H1 (cell line): ENCODE measurements around the gene MMP25. TPM values are rescaled to one million over a fixed set of nuclear protein-coding genes. Genes with fewer than 3 reads are reported as not detected.

ENCODE experiments used
- ATF2 ChIP-seq: IDR thresholded peaks from 2 replicates; pipeline ENCODE4 v1.6.1; 2012; ENCODE audit warnings: low read length, inconsistent platforms
- BACH1 ChIP-seq: IDR thresholded peaks from 2 replicates; pipeline ENCODE4 v1.6.1; 2012; ENCODE audit warnings: low read length, improper control_type of control experiment
- CEBPB ChIP-seq: IDR thresholded peaks from 2 replicates; pipeline ENCODE4 v1.6.1; 2012; ENCODE audit warnings: low read depth, low read length
- CHD1 ChIP-seq: IDR thresholded peaks from 2 replicates; pipeline ENCODE4 v1.6.1; 2012; ENCODE audit warnings: low read depth, low read length, improper control_type of control experiment
- CREB1 ChIP-seq: IDR thresholded peaks from 2 replicates; pipeline ENCODE4 v1.6.1; 2012; ENCODE audit warnings: inconsistent platforms
- CTCF ChIP-seq, 3 experiments: IDR thresholded peaks; 1 replicate in 2 of 3; 2 replicates in 1 of 3; pipeline versions ENCODE4 v1.5.1 to v1.6.1; 2011; ENCODE audit warnings: low read length in 3 of 3, mild to moderate bottlenecking in 3 of 3, inconsistent platforms in 2 of 3, low read depth in 1 of 3, moderate library complexity in 1 of 3; ENCODE audit not compliant: insufficient read depth in 1 of 3; ENCODE audit errors: control extremely low read depth in 1 of 3
- EGR1 ChIP-seq: IDR thresholded peaks from 2 replicates; pipeline ENCODE4 v1.6.1; 2011; ENCODE audit warnings: low read depth, low read length, borderline replicate concordance
- HDAC2 ChIP-seq, 2 experiments: fragments of 300-600 bp in 1 of 2; sonication (generic) in 1 of 2; IDR thresholded peaks; 2 replicates each; pipeline ENCODE4 v1.6.1; 2011 to 2012; ENCODE audit warnings: low read depth in 2 of 2, low read length in 2 of 2, mild to moderate bottlenecking in 2 of 2, moderate library complexity in 2 of 2, borderline replicate concordance in 1 of 2, inconsistent platforms in 1 of 2
- JUND ChIP-seq: IDR thresholded peaks from 2 replicates; pipeline ENCODE4 v1.6.1; 2011; ENCODE audit warnings: mild to moderate bottlenecking, improper control_type of control experiment, low read length
- KDM4A ChIP-seq: IDR thresholded peaks from one replicate; pipeline ENCODE4 v1.7.1; 2012; ENCODE audit warnings: low read depth, mild to moderate bottlenecking, moderate library complexity, low read length, inconsistent platforms; ENCODE audit not compliant: severe bottlenecking
- MAFK ChIP-seq: IDR thresholded peaks from 2 replicates; pipeline ENCODE4 v1.6.1; 2012; ENCODE audit warnings: low read depth, mild to moderate bottlenecking, improper control_type of control experiment, low read length
- NRF1 ChIP-seq: IDR thresholded peaks from 2 replicates; pipeline ENCODE4 v1.6.1; 2011; ENCODE audit warnings: mild to moderate bottlenecking, low read depth, low read length, improper control_type of control experiment
- POLR2AphosphoS5 ChIP-seq: IDR thresholded peaks from 2 replicates; pipeline ENCODE4 v1.6.1; 2011; ENCODE audit warnings: low read depth, low read length
- RBBP5 ChIP-seq: IDR thresholded peaks from 2 replicates; pipeline ENCODE4 v1.7.1; 2012; ENCODE audit warnings: low read depth, mild to moderate bottlenecking, inconsistent platforms, low read length, moderate library complexity, borderline replicate concordance
- SAP30 ChIP-seq: fragments of 300-600 bp; sonication (generic); IDR thresholded peaks from 2 replicates; pipeline ENCODE4 v1.7.1; 2012; ENCODE audit warnings: low read length, moderate library complexity, mild to moderate bottlenecking, inconsistent platforms; ENCODE audit not compliant: insufficient read depth, insufficient replicate concordance
- SIN3A ChIP-seq, 2 experiments: IDR thresholded peaks in 1 of 2; conservative IDR thresholded peaks in 1 of 2; 2 replicates each; pipeline ENCODE4 v1.6.1; 2011 to 2012; ENCODE audit warnings: low read length in 2 of 2, improper control_type of control experiment in 1 of 2, low read depth in 1 of 2, mild to moderate bottlenecking in 1 of 2
- SIRT6 ChIP-seq: IDR thresholded peaks from one replicate; pipeline ENCODE4 v1.7.1; 2012; ENCODE audit warnings: low read length, inconsistent platforms
- SP1 ChIP-seq: IDR thresholded peaks from 2 replicates; pipeline ENCODE4 v1.6.1; 2011; ENCODE audit warnings: low read depth, low read length
- SUZ12 ChIP-seq: fragments of 200-600 bp; sonication (generic); IDR thresholded peaks from 2 replicates; pipeline ENCODE4 v1.6.1; 2012; ENCODE audit warnings: mild to moderate bottlenecking, inconsistent platforms, low read length, moderate library complexity, mixed read lengths
- TAF1 ChIP-seq: IDR thresholded peaks from 2 replicates; pipeline ENCODE4 v1.6.1; 2011; ENCODE audit warnings: mild to moderate bottlenecking, low read depth, low read length
- TCF12 ChIP-seq: IDR thresholded peaks from 2 replicates; pipeline ENCODE4 v1.6.1; 2011; ENCODE audit warnings: low read depth, mild to moderate bottlenecking, low read length
- polyA plus RNA-seq, 7 experiments: library from polyadenylated mRNA; depleted of rRNA in 3 of 7; stranded (reverse) in 5 of 7; unstranded in 2 of 7; fragments of >200 nt in 5 of 7; fragments of 200-250 nt in 2 of 7; gene quantifications; 1 replicate in 5 of 7; 2 replicates in 1 of 7; 4 replicates in 1 of 7; pipeline versions ENCODE4 v1.2.1 to v1.2.3, GENCODE V29; 2011 to 2013; ENCODE audit warnings: missing spikeins in 2 of 7, mixed read lengths in 2 of 7
- total RNA-seq: library from RNA; stranded (reverse); fragmentation: NEBNext Ultra II Directional; extraction: Animal tissue kit (Norgen Biotek cat#: 25700); gene quantifications from 2 replicates; pipeline ENCODE4 v1.2.1, GENCODE V29; 2021

Gene MMP25
- total and polyA plus RNA-seq, 2 of the 8 experiments (the other 6 are each of a cell fraction or from before 2014, with no cell fraction given), result 7.7 to 26.7 TPM

DNA sequence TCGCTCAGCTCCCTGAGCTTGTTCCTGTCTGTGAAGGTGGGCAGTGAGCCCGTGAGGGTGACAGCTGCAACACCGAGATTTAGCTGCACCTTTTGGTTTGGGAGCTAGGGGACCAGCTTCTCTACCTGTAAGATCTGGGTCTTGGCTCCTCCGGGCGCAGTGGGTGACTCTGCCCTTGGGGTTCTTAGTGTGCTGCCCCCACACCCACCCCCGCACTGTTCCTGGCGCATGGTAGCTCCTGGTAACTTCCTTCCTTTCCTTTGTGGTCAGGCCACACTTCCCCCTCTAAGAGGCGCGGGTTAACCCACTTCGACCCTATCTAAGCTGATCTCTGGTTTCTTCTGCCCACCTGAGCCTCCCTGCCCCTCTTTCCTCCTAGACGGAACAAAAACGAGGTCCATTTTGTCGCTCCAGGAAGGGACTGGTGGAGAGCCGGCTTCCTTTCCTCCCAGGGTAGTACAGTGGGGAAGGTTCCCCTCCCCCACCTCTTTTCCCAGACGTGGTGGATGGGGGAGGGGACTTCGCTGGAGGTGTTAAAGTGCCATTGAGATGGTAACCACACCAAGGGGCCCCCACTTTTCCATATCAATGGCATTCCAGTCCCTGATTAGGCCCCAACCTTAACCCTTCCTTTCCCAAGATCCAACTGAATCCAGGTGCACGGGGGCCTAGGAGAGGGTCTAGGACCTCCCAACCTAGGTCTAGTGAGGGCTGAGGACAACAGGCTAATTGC is 38.2 kb upstream of the MMP25 start (continued):
- TF ChIP-seq ATF2, result peak; percentile 89
- TF ChIP-seq NRF1, result no peak
- TF ChIP-seq CTCF (IDR thresholded peaks at IDR 0.05; ENCODE audit: control extremely low read depth in 1 of 3, insufficient read depth in 1 of 3, low read depth in 1 of 3, low read length in 3 of 3), result no peak
- peak; percentile 75 for TF ChIP-seq POLR2AphosphoS5
- TF ChIP-seq SIN3A (conservative IDR thresholded peaks at IDR 0.05 in 1 of 2, IDR thresholded peaks at IDR 0.05 in 1 of 2; ENCODE audit: low read depth in 1 of 2, low read length in 2 of 2), result peak; percentile 87 to 91; a peak in 3 of 4 replicates
- no peak for TF ChIP-seq CHD1
- peak; percentile 36 for TF ChIP-seq SAP30
- peak; percentile 100 for TF ChIP-seq SP1
- no peak for TF ChIP-seq KDM4A
- peak; percentile 70 for TF ChIP-seq CREB1
- TF ChIP-seq EGR1, result peak; percentile 85
- TF ChIP-seq TCF12, result peak; percentile 100
- TF ChIP-seq SUZ12, result no peak
- TF ChIP-seq BACH1, result peak; percentile 61
- TF ChIP-seq CEBPB, result no peak
- peak; percentile 87 for TF ChIP-seq TAF1
- peak; percentile 56; the same call in 1 of the 2 replicates for TF ChIP-seq JUND
- TF ChIP-seq RBBP5, result peak; percentile 97
- peak; percentile 91 to 94 for TF ChIP-seq HDAC2 (IDR thresholded peaks at IDR 0.05; ENCODE audit: borderline replicate concordance in 1 of 2, low read depth in 2 of 2, low read length in 2 of 2)
- no peak for TF ChIP-seq SIRT6
- no peak for TF ChIP-seq MAFK
